Prostate gland (tissue), 2 donors: Measurements from ENCODE around the gene SPRR5.

Experiments used
- POLR2AphosphoS5 ChIP-seq: sonication (generic); formaldehyde crosslinking; IDR thresholded peaks from one replicate; pipeline ENCODE4 v1.6.1; 2017; ENCODE audit warnings: antibody characterized with exemption
- TF ChIP-seq, protein P1 (sequence below), 4 experiments: fragments of 200-600 bp in 2 of 4; fragments of 450-650 bp in 2 of 4; sonication (generic) in 2 of 4; IDR thresholded peaks; 1 replicate in 3 of 4; 2 replicates in 1 of 4; pipeline ENCODE4 v1.5.1; 2016 to 2019; ENCODE audit warnings: antibody characterized with exemption in 4 of 4, mild to moderate bottlenecking in 2 of 4, moderate library complexity in 2 of 4

DNA sequence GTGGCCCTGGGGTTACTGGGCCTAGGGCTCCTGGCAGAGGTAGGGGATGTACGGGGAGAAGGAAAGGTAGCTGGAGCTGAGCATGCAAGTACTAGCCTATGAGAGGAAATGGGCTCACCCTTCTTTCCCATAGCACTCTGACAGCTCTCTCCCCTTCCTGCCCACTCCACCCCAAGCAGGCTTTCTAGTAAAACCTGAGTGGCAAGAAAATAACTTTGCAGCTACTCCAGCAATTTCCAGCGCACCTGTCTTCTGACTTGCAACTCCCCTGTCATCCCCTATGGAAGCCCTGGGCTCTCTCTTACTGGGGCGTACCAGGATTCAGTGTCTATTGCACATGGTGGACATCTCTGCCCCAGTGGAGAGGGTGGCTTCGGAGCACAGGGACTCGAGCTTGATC is 45.4 kb upstream of the SPRR5 start:
- TF ChIP-seq, protein P1, sequence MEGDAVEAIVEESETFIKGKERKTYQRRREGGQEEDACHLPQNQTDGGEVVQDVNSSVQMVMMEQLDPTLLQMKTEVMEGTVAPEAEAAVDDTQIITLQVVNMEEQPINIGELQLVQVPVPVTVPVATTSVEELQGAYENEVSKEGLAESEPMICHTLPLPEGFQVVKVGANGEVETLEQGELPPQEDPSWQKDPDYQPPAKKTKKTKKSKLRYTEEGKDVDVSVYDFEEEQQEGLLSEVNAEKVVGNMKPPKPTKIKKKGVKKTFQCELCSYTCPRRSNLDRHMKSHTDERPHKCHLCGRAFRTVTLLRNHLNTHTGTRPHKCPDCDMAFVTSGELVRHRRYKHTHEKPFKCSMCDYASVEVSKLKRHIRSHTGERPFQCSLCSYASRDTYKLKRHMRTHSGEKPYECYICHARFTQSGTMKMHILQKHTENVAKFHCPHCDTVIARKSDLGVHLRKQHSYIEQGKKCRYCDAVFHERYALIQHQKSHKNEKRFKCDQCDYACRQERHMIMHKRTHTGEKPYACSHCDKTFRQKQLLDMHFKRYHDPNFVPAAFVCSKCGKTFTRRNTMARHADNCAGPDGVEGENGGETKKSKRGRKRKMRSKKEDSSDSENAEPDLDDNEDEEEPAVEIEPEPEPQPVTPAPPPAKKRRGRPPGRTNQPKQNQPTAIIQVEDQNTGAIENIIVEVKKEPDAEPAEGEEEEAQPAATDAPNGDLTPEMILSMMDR (IDR thresholded peaks at IDR 0.05) = no peak
- TF ChIP-seq POLR2AphosphoS5 = no peak
